Stimulated activated CD4-positive, alpha-beta T cell treated with anti-CD3 and anti-CD28 coated beads, Interleukin-4, amount 100 ng/mL, for 4 hours (primary cell): ENCODE data around the gene ZNF582.

Source experiments
- DNase-seq, 2 experiments: peaks; one replicate each; pipeline ENCODE4 v3.0.0-alpha.2; 2020

The ZNF582 gene

GRCh38 chr19:56393119-56394012, at the start of gene ZNF582:
Gene ZNF582 (minus strand): TSS chr19:56393534. CDS start chr19:56391752, 1,782 bp downstream.
- DNase-seq: peak; percentile 85 to 94

DNA sequence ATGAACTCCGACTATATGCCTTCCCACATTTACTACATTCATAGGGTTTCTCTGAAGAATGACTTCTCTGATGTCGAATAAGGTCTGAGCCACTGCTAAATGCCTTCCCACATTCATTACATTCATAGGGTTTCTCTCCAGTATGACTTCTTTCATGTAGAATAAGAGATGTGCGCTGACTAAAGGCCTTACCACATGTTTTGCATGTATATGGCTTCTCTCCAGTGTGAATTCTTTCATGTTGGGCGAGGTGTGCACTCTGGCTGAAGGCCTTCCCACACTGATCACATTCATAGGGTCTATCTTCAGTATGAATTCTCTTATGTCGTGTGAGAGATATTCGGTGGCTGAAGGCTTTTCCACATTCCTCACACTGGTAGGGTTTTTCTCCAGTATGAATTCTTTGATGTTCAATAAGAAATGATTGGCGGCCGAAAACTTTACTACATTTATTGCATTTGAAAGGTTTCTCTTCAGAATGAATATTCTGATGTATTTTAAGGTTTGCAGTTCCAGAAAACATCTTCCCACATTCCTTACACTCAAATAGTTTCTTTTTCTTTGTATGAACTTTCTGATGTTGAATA, 48.0 kb upstream of the ZNF582 start:
- no peak for DNase-seq

DNA sequence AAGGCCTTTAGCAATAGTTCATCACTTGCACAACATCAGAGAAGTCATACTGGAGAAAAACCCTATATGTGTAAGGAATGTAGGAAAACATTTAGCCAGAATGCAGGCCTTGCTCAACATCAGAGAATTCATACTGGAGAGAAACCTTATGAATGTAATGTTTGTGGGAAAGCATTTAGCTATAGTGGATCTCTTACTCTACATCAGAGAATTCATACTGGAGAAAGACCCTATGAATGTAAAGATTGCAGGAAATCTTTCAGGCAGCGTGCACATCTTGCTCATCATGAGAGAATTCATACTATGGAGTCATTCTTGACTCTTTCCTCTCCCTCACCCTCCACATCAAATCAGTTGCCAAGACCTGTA, 30.6 kb upstream of the ZNF582 start:
- no peak for DNase-seq

DNA sequence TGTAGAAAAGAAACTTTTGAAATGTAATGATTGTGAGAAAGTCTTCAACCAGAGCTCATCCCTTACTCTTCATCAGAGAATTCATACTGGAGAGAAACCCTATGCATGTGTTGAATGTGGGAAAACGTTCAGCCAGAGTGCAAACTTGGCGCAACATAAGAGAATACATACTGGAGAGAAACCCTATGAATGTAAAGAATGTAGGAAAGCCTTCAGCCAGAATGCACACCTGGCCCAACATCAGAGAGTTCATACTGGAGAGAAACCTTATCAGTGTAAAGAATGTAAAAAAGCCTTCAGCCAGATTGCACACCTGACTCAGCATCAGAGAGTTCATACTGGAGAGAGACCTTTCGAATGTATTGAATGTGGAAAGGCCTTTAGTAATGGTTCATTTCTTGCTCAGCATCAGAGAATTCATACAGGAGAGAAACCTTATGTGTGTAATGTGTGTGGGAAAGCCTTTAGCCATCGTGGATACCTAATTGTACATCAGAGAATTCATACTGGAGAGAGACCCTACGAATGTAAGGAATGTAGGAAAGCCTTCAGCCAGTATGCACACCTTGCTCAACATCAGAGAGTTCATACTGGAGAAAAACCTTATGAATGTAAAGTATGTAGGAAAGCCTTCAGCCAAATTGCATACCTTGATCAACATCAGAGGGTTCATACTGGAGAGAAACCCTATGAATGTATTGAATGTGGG, 30.1 kb upstream of the ZNF582 start:
- no peak for DNase-seq

GRCh38 chr19:56405062-56405461, 11.7 kb upstream of the ZNF582 start:
- peak in 1 of 2 experiments; percentile 9 for DNase-seq

DNA sequence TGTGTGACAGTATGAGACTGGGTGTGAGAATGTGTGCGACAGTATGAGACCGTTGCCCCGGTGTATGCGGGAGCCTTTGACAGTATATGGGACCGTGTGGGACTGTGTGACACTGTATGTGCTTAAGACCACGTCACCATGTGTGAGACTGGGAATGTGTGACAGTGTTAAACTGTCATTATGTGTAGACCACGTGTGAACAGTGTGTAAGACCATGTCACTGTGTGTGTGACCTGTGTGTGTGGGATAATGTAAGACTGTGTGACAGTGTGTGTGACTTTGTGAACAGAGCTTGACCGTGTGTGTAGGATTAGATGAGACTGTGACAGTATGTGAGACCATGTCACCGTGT, 11.3 kb upstream of the ZNF582 start:
- DNase-seq: peak in 1 of 2 experiments; percentile 4

- DNase-seq: peak; percentile 86 to 88
Measured at GRCh38 chr19:56403764-56404704, 10.7 kb upstream of the ZNF582 start, which contains the start of gene ZNF583. Gene ZNF583 (plus strand): TSS chr19:56404332. CDS start chr19:56407115, 2,783 bp downstream.

- peak in 1 of 2 experiments; percentile 5 for DNase-seq
Measured at GRCh38 chr19:56403261-56403660, 9.9 kb upstream of the ZNF582 start.

- DNase-seq: no peak
Measured at GRCh38 chr19:56400485-56400884, 7.2 kb upstream of the ZNF582 start.

DNA sequence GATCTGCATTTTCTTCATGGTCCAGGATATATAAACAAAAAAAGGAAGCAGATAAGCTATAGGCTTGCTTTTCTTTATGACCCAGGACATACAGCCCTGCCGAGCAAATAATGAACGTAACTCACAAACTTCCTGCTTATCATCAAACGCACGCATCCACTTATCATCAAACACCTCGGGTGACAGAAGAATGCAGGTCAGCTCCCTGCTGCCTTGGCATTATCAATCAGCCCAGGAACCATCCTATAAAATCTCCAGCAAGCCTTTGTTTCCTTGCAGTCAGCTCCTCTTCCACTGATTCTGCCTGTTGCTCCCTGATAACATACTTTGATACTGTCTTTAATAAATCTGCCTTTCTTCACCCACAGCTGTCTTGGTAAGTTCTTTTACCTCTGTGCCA, 5.5 kb upstream of the ZNF582 start:
- DNase-seq: no peak

- DNase-seq: no peak
Measured at GRCh38 chr19:56383826-56384605, 9.3 kb downstream of the ZNF582 start.

- no peak for DNase-seq
Measured at GRCh38 chr19:56377105-56377924, 16.0 kb downstream of the ZNF582 start.

- no peak for DNase-seq
Measured at GRCh38 chr19:56372281-56372680, 21.1 kb downstream of the ZNF582 start.

DNA sequence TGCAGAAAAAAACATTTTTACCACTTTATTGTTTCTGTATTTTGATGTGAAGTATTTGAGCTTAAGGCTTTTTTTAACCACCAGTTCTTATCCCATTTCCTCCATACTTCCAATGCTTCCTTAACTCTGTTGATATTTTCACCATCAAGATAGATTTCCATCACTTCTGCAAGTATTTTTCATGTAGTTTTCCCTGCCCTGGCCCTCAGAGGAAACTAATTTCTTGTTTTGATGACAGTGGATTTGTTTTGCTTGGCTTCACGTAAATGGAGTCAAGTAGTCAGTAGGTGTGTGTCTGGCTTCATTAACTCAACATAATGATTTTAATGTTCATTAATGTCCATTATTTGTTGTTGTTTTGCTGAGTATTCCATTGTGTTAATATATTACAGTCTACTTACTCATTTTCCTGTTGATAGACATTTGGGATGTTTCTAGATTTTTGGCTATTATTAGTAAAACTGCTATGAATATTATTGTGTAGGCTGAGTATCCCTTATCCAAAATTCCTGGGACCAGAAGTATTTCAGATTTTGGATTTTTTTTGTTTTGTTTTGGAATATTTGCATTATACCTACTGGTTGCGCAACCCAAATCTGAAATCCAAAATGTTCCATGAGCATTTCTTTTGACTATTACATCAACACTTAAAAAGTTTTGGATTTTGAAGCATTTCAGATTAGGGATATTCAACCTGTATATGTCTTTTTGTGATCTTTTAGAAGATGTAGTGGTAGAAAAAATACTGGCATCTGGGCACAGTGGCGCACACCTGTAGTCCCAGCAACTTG, 23.3 kb downstream of the ZNF582 start:
- no peak for DNase-seq

DNA sequence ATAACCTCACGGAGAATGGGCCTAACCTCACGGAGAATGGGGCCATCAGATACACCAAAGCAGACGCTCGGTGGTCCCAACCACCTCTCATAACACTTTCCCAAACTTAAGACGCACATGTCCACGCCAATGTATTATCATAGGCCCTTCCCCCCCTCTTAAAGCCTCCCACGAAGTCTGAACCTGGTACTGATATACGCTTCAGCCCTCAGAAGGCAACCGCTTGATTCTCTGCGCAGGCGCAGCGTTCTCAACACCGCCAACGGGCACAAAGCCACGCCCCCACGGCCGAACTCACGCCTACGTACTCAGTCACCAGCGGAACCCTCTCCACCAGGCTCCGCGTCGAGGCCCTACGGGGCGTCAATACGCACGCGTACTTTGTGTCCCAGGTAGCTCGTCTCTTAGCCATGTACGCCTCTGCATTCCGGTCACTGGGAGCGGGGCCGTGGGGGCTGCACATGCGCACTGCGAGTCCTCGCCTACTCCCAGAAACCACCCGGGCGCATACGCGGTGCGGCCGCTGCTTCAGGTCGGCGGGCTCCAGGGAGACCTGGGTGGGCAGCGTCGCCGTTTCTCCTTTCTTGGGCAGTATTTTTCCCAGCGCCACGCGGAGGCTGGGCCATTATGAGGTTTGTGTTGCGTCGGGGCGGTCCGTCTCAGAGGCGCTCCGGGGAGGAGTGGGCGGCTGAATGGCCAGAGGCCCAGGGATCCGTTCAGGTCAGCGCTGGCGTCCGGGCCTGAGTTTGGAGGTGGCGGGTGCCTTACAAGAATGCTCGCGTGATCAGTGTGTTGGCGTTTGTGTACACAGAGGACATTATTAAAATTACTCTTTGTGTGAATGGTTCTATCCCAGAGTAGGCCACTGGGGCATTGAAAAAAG, 25.3 kb downstream of the ZNF582 start:
- DNase-seq: peak; percentile 73 to 83

- no peak for DNase-seq
Measured at GRCh38 chr19:56360841-56361240, 32.5 kb downstream of the ZNF582 start.

GRCh38 chr19:56356944-56357343, 36.4 kb downstream of the ZNF582 start:
- no peak for DNase-seq

DNA sequence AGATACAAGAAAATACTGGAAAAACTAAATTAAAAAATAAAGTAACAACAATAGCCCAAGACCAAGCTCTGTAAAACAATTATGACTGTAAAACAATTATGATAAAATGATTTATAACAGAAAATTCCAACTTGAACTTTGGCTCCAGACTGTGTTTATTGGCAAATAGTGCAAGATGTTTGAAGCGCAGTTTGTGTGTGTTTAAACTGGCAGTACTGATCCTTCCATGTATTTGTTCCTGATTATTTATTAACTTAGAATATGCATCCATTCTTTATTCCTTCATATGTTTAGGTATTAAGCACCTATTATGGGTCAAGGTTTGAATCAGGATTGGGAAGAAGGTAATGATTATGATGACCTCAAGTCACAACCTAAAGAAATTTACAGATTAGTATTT, 37.8 kb downstream of the ZNF582 start:
- no peak for DNase-seq

- DNase-seq: no peak
Measured at GRCh38 chr19:56351208-56351607, 42.1 kb downstream of the ZNF582 start.
